HS-27A (cell line): ENCODE measurements around the gene ACSM2A.
"Not testable (repeated sequence)": the region's sequence is repeated elsewhere in the genome, so short reads cannot be mapped to it uniquely, and the experiment has no call there.

Source experiments
- DNase-seq: peaks from one replicate; pipeline ENCODE4 v3.0.0-alpha.2; 2012; ENCODE audit warnings: low read depth, missing footprints

ACSM2A gene

DNA sequence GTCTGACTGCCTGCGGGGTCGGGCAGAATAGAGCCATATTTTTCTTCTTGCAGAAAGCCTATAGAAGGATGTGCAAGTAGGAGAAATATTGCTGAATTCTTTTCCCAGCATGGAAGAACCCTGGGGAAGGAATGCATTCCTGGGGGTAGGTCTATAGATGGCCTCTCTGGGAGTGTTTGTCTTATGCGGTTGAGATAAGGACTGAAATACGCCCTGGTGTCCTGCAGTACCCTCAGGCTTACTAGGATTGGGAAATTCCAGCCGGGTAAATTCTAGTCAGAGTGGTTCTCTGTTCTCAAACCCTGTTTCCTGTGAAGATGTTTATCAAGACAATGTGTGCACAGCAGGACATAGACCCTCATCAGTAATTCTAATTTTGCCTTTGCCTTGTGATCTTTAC, 2.3 kb downstream of the ACSM2A start:
- not testable (repeated sequence) for DNase-seq

DNA sequence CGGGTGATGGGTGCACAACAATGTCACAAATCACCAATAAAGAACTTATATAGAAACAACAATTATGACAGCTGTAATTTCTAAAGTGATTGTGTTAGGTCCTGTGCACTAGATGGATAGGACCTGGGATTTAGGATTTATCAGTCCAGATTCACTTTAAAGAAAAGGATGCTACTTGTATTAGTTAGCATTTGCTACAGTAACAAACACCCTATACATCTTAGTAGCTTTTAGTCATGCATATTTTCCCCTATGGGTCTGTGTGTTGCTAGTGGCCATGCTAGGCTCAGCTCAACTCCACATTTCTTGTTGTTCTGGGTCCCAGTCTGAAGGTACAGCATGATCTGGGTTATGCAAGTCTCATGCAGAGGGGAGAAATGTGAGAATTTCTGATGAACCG, 7.9 kb downstream of the ACSM2A start:
- DNase-seq = not testable (repeated sequence)

DNA sequence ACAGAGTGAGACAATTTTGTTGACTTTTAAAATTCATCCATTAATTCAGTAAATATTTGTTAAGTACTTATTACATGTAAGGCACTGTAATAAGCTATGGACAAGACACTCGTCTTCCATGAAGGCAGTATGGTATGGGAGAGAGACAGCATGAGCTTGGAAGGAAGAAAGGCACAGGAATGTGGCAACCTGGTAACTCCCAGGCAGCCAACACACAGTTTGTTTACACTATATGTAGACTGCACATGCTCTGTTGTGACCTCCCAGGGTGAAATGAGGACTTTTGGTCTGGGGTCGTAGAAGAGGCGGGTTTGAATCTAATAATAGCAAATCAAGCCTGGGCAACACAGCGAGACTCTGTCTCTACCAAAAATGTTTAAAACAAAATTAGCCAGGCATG, 9.0 kb downstream of the ACSM2A start:
- not testable (repeated sequence) for DNase-seq

DNA sequence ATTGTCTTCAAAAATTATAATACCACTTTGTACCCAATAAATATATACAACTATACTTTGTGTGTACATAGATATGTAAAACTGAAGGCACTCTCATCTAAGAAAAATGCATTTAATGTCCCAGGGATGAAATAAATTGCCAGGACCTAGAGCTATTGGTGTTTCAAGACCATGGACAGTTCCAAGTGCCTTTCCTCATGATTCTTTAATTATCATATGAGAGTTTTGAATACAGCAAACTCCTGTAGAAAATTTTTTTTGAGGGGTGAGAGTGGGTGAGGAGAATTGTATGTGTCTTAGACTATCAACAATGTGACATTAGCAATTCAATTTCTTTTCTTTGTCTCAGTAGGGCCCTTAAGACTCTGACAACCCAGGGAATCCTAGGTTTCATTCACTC, 17.6 kb downstream of the ACSM2A start:
- DNase-seq = not testable (repeated sequence)

DNA sequence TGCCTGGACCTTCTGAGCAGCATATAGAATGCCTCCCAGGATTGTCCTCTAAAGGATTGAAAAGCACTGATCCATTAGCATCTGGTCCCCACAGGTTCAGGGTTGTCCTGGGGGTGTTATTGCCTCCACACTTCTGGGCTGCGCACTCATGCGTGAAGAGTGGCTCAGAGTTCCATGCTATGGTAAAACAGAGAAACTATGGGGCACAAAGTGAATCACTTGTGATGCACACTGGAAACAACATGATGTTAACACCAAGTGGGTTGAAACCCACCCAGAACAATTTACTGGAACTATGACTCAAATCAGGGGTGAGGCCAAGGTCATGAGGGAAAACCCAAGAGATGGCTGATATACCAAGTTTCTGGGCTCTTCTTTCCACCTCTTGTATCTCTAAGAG, 18.6 kb downstream of the ACSM2A start:
- not testable (repeated sequence) for DNase-seq

DNA sequence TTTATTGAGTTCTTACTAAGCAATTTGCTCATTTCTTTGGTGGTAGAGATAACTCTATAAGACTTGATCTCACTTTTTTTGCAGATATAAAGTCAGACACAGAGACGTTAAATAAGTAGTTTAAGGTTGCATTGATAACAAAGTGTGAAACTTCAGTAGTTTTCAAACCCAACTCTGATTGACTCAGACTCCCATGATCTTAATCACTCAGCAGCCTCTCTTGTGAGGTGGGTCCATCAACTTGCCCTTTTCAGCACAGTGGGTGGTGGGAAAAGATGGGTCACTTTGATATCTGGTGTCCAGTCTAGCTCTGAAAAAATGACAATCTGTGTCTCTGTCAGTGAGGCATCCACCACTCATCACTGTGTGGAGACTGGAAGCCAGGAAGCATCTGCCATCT, 19.4 kb downstream of the ACSM2A start:
- not testable (repeated sequence) for DNase-seq

DNA sequence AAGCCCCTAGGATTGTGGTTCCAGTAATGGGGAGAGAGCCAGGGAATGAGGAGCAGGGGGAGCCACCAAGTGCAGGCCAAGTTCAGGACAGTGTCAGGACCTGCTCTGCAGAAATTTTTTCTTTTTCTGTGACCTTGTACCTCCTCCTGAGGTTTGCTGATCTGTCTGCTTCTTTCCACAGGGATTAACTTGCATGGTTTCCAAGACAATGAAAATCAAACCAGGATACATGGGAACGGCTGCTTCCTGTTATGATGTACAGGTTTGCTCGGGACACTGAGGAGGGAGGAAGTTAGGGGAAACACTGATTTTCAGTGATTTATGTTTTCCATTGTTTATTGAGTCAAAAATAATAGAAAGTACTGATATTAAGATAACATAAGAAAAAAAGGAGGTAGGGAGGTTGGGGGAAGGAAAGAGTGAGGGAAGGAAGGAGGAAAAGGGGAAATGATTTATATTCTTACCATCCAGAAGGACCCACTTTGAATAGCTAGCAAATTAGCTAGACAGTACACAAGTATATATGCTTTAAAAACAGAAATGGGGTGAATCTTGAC, 25.9 kb downstream of the ACSM2A start:
- not testable (repeated sequence) for DNase-seq

DNA sequence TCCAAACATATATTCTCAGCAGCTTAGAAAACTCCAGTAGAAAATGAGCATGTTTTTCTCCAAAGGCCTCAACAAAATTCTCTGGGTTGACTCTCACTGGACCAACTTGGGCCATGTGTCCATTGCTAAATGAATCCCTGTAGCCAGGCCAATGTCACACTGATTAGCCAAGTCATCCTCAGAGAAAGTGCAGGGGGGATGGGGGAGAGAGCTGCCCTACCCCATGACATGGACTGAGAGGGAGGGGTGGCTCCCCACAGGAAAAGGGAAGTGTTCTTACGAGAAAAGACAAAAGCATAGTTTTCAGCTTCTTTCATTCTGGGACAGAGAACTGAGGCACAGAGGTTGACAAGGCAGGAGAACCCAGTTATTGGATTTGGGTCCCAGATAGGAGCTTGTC, 32.7 kb downstream of the ACSM2A start:
- DNase-seq = not testable (repeated sequence)

GRCh38 chr16:20484726-20485125, 33.4 kb downstream of the ACSM2A start:
- no peak for DNase-seq

DNA sequence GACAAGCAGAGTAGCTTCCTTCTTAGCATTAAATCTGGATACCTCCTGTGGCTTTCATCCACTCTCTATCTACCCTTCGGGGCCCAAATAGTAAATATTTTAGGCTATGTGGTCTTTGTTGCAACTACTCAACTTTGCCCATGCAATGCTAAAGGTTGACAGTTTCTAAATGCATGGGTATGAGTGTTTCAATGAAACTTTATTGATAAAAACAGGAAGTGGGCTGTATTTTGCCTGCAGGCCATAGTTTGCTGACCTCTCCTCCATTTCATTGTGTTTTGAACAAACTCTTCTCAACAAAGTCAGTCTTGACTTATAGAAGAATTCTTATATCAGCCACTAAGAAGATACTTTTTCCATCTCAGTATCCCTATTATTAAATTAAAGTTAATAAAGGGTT, 34.1 kb downstream of the ACSM2A start:
- DNase-seq = no peak

DNA sequence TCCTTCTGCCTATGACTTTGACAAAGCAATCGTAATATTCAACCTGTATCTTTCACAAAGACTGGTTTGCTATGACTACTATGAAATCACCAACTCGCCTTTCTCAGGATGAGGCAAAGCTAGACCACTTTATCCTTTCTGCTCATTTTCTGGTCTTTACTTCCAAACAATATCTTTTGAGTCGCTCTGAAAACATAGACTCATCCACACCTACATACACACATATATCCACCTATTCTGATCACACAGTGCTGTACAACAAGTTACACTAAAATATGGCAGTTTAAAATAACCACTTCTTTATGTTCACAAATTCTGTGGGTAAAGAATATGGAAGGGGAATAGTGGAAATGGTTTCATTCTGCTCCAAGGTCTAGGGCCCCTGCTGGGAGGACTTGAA, 39.7 kb downstream of the ACSM2A start:
- not testable (repeated sequence) for DNase-seq

GRCh38 chr16:20491448-20491847, 40.1 kb downstream of the ACSM2A start:
- DNase-seq = not testable (repeated sequence)

DNA sequence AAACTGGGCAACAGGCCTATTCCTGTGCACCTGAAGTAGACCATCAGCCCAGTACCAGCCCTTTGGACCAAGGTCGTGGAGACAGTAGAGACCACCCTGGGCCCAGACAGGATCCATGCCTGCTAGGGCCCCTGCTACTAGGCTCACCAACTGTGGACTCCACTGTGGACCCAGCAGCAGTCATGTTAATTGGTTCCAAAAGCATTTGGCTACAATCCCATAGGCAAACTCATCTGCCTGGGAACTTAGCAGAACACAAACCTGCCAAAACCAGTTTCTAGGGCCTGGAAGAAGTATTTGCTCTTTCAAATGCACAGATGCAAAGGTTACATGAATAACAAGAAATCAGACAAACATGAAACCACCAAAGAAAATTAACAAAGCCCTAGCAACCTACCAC, 53.1 kb downstream of the ACSM2A start:
- no peak for DNase-seq

DNA sequence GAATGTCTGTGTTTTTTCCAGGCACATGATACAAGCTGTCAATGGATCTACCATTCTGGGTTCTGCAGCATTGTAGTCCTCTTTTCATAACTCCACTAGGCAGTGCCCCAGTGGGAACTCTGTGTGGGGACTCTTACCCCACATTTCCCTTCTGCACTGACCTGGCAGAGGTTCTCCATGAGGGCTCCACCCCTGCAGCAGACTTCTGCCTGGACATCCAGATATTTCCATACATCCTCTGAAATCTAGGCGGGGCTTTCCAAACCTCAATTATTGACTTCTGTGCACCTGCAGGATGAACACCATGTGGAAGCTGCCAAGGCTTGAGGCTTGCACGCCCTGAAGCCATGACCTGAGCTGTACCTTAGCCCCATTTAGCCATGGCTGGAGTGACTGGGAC, 56.0 kb downstream of the ACSM2A start:
- no peak for DNase-seq

DNA sequence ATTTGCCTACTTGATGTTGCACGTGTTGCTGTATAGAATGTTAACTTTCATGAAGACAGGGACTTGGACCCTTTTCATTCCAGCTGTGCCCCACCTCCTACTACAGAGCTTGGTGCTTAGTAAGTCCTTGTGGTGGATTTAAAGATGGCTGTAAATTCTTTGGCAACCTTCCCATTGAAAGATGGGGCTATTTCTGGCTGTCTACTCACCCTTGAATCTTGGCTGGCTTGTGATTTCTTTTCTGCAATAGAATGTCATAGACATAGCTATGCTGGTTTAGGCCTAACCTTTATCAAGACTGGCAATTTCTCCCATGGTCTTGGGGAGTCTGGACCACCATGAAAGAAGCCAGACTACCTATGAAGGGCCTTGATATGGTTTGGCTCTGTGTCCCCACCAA, 59.0 kb downstream of the ACSM2A start:
- no peak for DNase-seq

DNA sequence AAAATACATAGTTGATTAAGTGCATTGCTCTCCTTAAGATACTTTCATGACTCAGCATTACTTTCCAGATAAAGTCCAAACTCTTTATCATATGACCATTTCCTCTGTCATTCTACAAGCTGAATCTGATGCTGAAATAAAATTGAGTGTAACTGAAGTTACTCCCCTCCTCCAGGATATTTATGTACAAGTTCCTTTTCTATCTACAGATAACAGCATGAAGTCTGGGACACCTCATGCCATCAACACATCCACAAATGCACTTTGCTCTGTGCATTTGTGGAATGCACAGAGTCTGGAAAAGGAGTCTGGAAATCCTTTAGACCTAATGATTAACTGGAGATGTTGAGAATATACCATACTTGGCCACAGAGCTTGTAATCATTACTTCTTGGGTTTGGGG, 64.4 kb downstream of the ACSM2A start:
- DNase-seq = no peak

DNA sequence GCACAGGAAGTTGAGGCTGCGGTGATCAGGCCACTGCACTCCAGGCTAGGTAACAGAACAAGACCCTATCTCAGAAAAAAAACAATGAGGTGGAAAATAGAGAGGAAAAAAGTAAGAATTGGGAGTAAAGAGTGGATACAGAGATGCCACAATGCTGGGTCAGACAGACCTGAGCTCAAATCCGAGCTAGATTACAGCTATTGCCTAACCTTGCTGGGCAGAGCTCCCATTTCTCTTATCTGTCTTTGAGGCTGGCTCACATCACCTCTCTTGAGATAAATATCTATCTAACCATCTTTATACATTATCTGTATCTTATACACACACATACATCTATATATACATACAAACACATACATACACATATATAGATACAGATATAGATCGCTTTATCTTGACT, 65.8 kb downstream of the ACSM2A start:
- DNase-seq = no peak

GRCh38 chr16:20519231-20519630, 67.9 kb downstream of the ACSM2A start:
- no peak for DNase-seq

GRCh38 chr16:20520103-20520502, 68.8 kb downstream of the ACSM2A start:
- no peak for DNase-seq

DNA sequence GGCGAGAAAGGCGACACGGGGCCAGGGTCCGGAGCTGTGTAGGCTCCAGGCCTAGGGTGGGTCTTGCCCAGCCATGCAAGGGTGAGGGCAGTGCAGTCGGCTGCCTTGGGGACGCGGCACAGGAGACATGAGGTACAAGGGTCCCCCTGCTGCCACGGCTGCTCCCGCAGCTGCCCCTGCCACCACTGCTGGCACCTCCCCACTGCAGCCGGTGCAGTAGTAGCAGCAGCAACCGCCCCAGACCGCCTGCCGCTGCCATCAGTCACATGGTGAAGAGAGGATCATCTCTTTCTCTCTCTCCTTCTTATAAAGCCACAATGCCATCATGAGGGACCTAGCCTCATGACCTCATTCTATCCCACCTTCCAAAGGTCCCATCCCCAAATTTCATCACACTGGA, 80.5 kb downstream of the ACSM2A start:
- DNase-seq = not testable (repeated sequence)

GRCh38 chr16:20532284-20532792, 81.0 kb downstream of the ACSM2A start:
- DNase-seq = not testable (repeated sequence)

DNA sequence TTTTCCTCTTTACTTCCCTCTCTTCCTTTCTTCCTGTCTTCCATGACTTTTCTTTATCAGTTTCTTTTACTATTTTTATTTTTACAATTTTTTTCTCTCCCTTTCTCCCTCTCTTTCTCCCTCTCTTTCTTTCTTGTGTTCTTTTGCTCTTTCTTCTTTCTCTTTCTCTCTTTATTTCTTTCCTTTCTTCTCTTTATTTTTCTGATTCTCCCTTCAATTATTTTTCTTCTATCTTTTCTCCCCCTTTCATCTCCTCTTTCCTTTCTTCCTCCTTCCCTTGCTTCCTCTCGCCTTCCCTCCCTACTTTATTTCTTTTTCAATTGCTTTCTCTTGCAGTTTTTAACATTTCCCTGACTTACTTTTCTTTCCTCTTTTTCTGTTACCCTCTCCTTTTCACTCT, 85.3 kb downstream of the ACSM2A start:
- DNase-seq = not testable (repeated sequence)
